Measurements from ENCODE around the gene ATF7. TPM values are rescaled to one million over a fixed set of nuclear protein-coding genes. Genes with fewer than 3 reads are reported as not detected.

ATF7 gene
- total and polyA plus RNA-seq, 2 donors (not counting 1 experiment from before 2014, with no cell fraction given) = 11.4 to 24.7 TPM

GRCh38 chr12:53623548-53624385 is 2.4 kb downstream of the ATF7 start:
- peak; percentile 69 to 80 for DNase-seq (ENCODE audit: low read depth in 2 of 2)
- Histone ChIP-seq H3K9me3 (ENCODE audit: control insufficient read depth, insufficient read depth, low read depth, low read length) (no peaks in the 10 kb centered on the region), H3K4me2 (ENCODE audit: extremely low read depth, insufficient read depth, low read length) (peak overlapping the region; percentile 81), H3K4me3 (replicated peaks in 1 of 4; ENCODE audit: control extremely low read depth in 1 of 4, insufficient read depth in 1 of 4, low read depth in 3 of 4, low read length in 4 of 4) (peak overlapping the region; percentile 72 to 100 (median 80)), H3K27ac (ENCODE audit: insufficient read depth, low read length) (no peak overlapping the region), H4K20me1 (ENCODE audit: control insufficient read depth, extremely low read depth, insufficient read depth, low read length) (no peaks in the 10 kb centered on the region), H3K27me3 (ENCODE audit: control insufficient read depth, insufficient read depth, low read length) (no peaks in the 10 kb centered on the region), H3K9ac (ENCODE audit: insufficient read depth, low read length) (no peak overlapping the region), H3K36me3 (ENCODE audit: control insufficient read depth, insufficient read depth, low read length) (no peaks in the 10 kb centered on the region), H3K4me1 (ENCODE audit: control insufficient read depth, extremely low read depth, insufficient read depth, low read length) (no peaks in the 10 kb centered on the region), H2AFZ (ENCODE audit: low read length) (no peak overlapping the region), H3K79me2 (ENCODE audit: control insufficient read depth, insufficient read depth, low read length) (peaks cover 62% of the 10 kb centered on the region)
- TF ChIP-seq, protein P1, sequence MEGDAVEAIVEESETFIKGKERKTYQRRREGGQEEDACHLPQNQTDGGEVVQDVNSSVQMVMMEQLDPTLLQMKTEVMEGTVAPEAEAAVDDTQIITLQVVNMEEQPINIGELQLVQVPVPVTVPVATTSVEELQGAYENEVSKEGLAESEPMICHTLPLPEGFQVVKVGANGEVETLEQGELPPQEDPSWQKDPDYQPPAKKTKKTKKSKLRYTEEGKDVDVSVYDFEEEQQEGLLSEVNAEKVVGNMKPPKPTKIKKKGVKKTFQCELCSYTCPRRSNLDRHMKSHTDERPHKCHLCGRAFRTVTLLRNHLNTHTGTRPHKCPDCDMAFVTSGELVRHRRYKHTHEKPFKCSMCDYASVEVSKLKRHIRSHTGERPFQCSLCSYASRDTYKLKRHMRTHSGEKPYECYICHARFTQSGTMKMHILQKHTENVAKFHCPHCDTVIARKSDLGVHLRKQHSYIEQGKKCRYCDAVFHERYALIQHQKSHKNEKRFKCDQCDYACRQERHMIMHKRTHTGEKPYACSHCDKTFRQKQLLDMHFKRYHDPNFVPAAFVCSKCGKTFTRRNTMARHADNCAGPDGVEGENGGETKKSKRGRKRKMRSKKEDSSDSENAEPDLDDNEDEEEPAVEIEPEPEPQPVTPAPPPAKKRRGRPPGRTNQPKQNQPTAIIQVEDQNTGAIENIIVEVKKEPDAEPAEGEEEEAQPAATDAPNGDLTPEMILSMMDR (conservative IDR thresholded peaks at IDR 0.05 in 1 of 2, IDR thresholded peaks at IDR 0.05 in 1 of 2; ENCODE audit: low read depth in 1 of 2, low read length in 2 of 2) = no peak
- TF ChIP-seq EZH2 (IDR thresholded peaks at IDR 0.05; ENCODE audit: low read length, missing control alignments) = no peak

- Histone ChIP-seq H3K9me3 (ENCODE audit: control insufficient read depth, insufficient read depth, low read depth, low read length) (no peaks in the 10 kb centered on the region), H3K4me1 (ENCODE audit: control insufficient read depth, extremely low read depth, insufficient read depth, low read length) (no peaks in the 10 kb centered on the region), H3K27me3 (ENCODE audit: control insufficient read depth, insufficient read depth, low read length) (no peaks in the 10 kb centered on the region), H3K79me2 (ENCODE audit: control insufficient read depth, insufficient read depth, low read length) (peaks cover 64% of the 10 kb centered on the region), H3K4me2 (ENCODE audit: extremely low read depth, insufficient read depth, low read length) (no peak overlapping the region), H3K36me3 (ENCODE audit: control insufficient read depth, insufficient read depth, low read length) (no peaks in the 10 kb centered on the region), H3K9ac (ENCODE audit: insufficient read depth, low read length) (no peak overlapping the region), H4K20me1 (ENCODE audit: control insufficient read depth, extremely low read depth, insufficient read depth, low read length) (no peaks in the 10 kb centered on the region), H3K27ac (ENCODE audit: insufficient read depth, low read length) (no peak overlapping the region), H2AFZ (ENCODE audit: low read length) (no peak overlapping the region), H3K4me3 (replicated peaks in 1 of 4; ENCODE audit: control extremely low read depth in 1 of 4, insufficient read depth in 1 of 4, low read depth in 3 of 4, low read length in 4 of 4) (no peak overlapping the region)
- TF ChIP-seq, protein P1 (conservative IDR thresholded peaks at IDR 0.05 in 1 of 2, IDR thresholded peaks at IDR 0.05 in 1 of 2; ENCODE audit: low read depth in 1 of 2, low read length in 2 of 2) = no peak
- TF ChIP-seq EZH2 (IDR thresholded peaks at IDR 0.05; ENCODE audit: low read length, missing control alignments) = no peak
- DNase-seq (ENCODE audit: low read depth in 2 of 2) = no peak
Measured at GRCh38 chr12:53622724-53623123, 3.5 kb downstream of the ATF7 start.

GRCh38 chr12:53618275-53618674 is 7.9 kb downstream of the ATF7 start:
- Histone ChIP-seq H3K36me3 (ENCODE audit: control insufficient read depth, insufficient read depth, low read length) (no peaks in the 10 kb centered on the region), H3K27me3 (ENCODE audit: control insufficient read depth, insufficient read depth, low read length) (no peaks in the 10 kb centered on the region), H4K20me1 (ENCODE audit: control insufficient read depth, extremely low read depth, insufficient read depth, low read length) (no peaks in the 10 kb centered on the region), H3K9me3 (ENCODE audit: control insufficient read depth, insufficient read depth, low read depth, low read length) (no peaks in the 10 kb centered on the region), H2AFZ (ENCODE audit: low read length) (no peak overlapping the region), H3K4me2 (ENCODE audit: extremely low read depth, insufficient read depth, low read length) (peak overlapping the region; percentile 88), H3K4me1 (ENCODE audit: control insufficient read depth, extremely low read depth, insufficient read depth, low read length) (no peaks in the 10 kb centered on the region), H3K9ac (ENCODE audit: insufficient read depth, low read length) (no peak overlapping the region), H3K27ac (ENCODE audit: insufficient read depth, low read length) (no peak overlapping the region), H3K4me3 (replicated peaks in 1 of 4; ENCODE audit: control extremely low read depth in 1 of 4, insufficient read depth in 1 of 4, low read depth in 3 of 4, low read length in 4 of 4) (peak overlapping the region; percentile 7 to 38 (median 12)), H3K79me2 (ENCODE audit: control insufficient read depth, insufficient read depth, low read length) (peaks cover 63% of the 10 kb centered on the region)
- DNase-seq (ENCODE audit: low read depth in 2 of 2) = no peak
- TF ChIP-seq, protein P1 (conservative IDR thresholded peaks at IDR 0.05 in 1 of 2, IDR thresholded peaks at IDR 0.05 in 1 of 2; ENCODE audit: low read depth in 1 of 2, low read length in 2 of 2) = no peak
- no peak for TF ChIP-seq EZH2 (IDR thresholded peaks at IDR 0.05; ENCODE audit: low read length, missing control alignments)
